Fibroblast of lung (primary cell): ENCODE data around the gene BCO1. TPM values are rescaled to one million over a fixed set of nuclear protein-coding genes. Genes with fewer than 3 reads are reported as not detected.

Experiments
- DNase-seq, 2 donors: peaks; one replicate each; pipeline versions ENCODE4 v3.0.0 to v3.0.0-alpha.2; 2010; ENCODE audit warnings: low read depth in 2 of 2
- H2AFZ ChIP-seq: 2 replicates; pipeline ENCODE4 v1.5.1; 2012; ENCODE audit warnings: low read length, control low read depth, inconsistent platforms
- H3K27ac ChIP-seq: 2 replicates; pipeline ENCODE4 v1.5.1; 2011; ENCODE audit warnings: low read length, control low read depth; ENCODE audit not compliant: insufficient read depth
- H3K27me3 ChIP-seq: 2 replicates; pipeline ENCODE4 v1.5.1; 2011; ENCODE audit warnings: mild to moderate bottlenecking, low read length; ENCODE audit not compliant: control insufficient read depth, insufficient read depth
- H3K36me3 ChIP-seq: 2 replicates; pipeline ENCODE4 v1.5.1; 2011; ENCODE audit warnings: low read length; ENCODE audit not compliant: control insufficient read depth, insufficient read depth
- H3K4me1 ChIP-seq: 2 replicates; pipeline ENCODE4 v1.5.1; 2011; ENCODE audit warnings: low read length; ENCODE audit not compliant: control insufficient read depth, insufficient read depth; ENCODE audit errors: extremely low read depth
- H3K4me2 ChIP-seq: 2 replicates; pipeline ENCODE4 v1.5.1; 2011; ENCODE audit warnings: low read length, control low read depth; ENCODE audit not compliant: insufficient read depth; ENCODE audit errors: extremely low read depth
- H3K4me3 ChIP-seq, 4 experiments: fragments of 200-600 bp in 1 of 4; sonication (generic) in 1 of 4; replicated peaks in 1 of 4; 2 replicates each; pipeline ENCODE4 v1.5.1; 2011 to 2016; ENCODE audit warnings: low read length in 4 of 4, low read depth in 3 of 4, mild to moderate bottlenecking in 3 of 4, control low read depth in 2 of 4, inconsistent platforms in 1 of 4, mixed read lengths in 1 of 4; ENCODE audit not compliant: insufficient read depth in 1 of 4; ENCODE audit errors: control extremely low read depth in 1 of 4
- H3K79me2 ChIP-seq: 2 replicates; pipeline ENCODE4 v1.5.1; 2012; ENCODE audit warnings: mild to moderate bottlenecking, low read length, inconsistent platforms; ENCODE audit not compliant: control insufficient read depth, insufficient read depth
- H3K9ac ChIP-seq: 2 replicates; pipeline ENCODE4 v1.5.1; 2011; ENCODE audit warnings: mild to moderate bottlenecking, low read length, control low read depth; ENCODE audit not compliant: insufficient read depth
- H3K9me3 ChIP-seq: 2 replicates; pipeline ENCODE4 v1.5.1; 2012; ENCODE audit warnings: low read depth, low read length; ENCODE audit not compliant: control insufficient read depth, insufficient read depth
- H4K20me1 ChIP-seq: 2 replicates; pipeline ENCODE4 v1.5.1; 2011; ENCODE audit warnings: low read length; ENCODE audit not compliant: control insufficient read depth, insufficient read depth; ENCODE audit errors: extremely low read depth
- CTCF ChIP-seq, 2 donors: IDR thresholded peaks in 1 of 2; conservative IDR thresholded peaks in 1 of 2; 1 replicate in 1 of 2; 2 replicates in 1 of 2; pipeline ENCODE4 v1.5.1; 2011 to 2012; ENCODE audit warnings: low read length in 2 of 2, control low read depth in 1 of 2, inconsistent platforms in 1 of 2, low read depth in 1 of 2, mild to moderate bottlenecking in 1 of 2
- EZH2 ChIP-seq: IDR thresholded peaks from 2 replicates; pipeline ENCODE4 v1.5.1; 2012; ENCODE audit warnings: low read length, control low read depth, mild to moderate bottlenecking; ENCODE audit errors: missing control alignments
- polyA plus RNA-seq, 2 donors: library from polyadenylated mRNA; depleted of rRNA in 1 of 2; stranded (reverse) in 1 of 2; unstranded in 1 of 2; fragments of >200 nt; gene quantifications; 2 replicates each; pipeline ENCODE4 v1.2.1, GENCODE V29; 2011 to 2012; ENCODE audit warnings: missing spikeins in 1 of 2
- total RNA-seq: library from RNA; depleted of rRNA; stranded (reverse); fragments of >200 nt; gene quantifications from 2 replicates; pipeline ENCODE4 v1.2.1, GENCODE V29; 2014

Gene BCO1
- total and polyA plus RNA-seq, 2 donors (not counting 1 experiment from before 2014, with no cell fraction given), result under 0.01 to 0.05 TPM

- H3K36me3 ChIP-seq, result no peaks in the 10 kb centered on the region
- TF ChIP-seq EZH2 (no peak), CTCF (conservative IDR thresholded peaks at IDR 0.05 in 1 of 2, IDR thresholded peaks at IDR 0.05 in 1 of 2; ENCODE audit: low read depth in 1 of 2, low read length in 2 of 2) (no peak)
- H3K4me2 ChIP-seq, result no peak overlapping the region
- DNase-seq, result no peak
- no peak overlapping the region for H3K27ac ChIP-seq
- no peaks in the 10 kb centered on the region for H4K20me1 ChIP-seq
- no peak overlapping the region for H2AFZ ChIP-seq
- no peaks in the 10 kb centered on the region for H3K27me3 ChIP-seq
- H3K4me3 ChIP-seq, result no peak overlapping the region
- H3K9me3 ChIP-seq, result no peaks in the 10 kb centered on the region
- no peaks in the 10 kb centered on the region for H3K4me1 ChIP-seq
- no peak overlapping the region for H3K9ac ChIP-seq
- peaks cover 5% of the 10 kb centered on the region for H3K79me2 ChIP-seq
These were observed 71.7 kb downstream of the BCO1 start for GRCh38 chr16:81310045-81310644.

- TF ChIP-seq CTCF (conservative IDR thresholded peaks at IDR 0.05 in 1 of 2, IDR thresholded peaks at IDR 0.05 in 1 of 2; ENCODE audit: low read depth in 1 of 2, low read length in 2 of 2) (no peak), EZH2 (no peak)
- no peak overlapping the region for H3K9ac ChIP-seq
- no peak overlapping the region for H3K4me2 ChIP-seq
- H3K27ac ChIP-seq, result no peak overlapping the region
- no peaks in the 10 kb centered on the region for H4K20me1 ChIP-seq
- H3K9me3 ChIP-seq, result no peaks in the 10 kb centered on the region
- H3K4me1 ChIP-seq, result no peaks in the 10 kb centered on the region
- H2AFZ ChIP-seq, result no peak overlapping the region
- no peak overlapping the region for H3K4me3 ChIP-seq
- H3K36me3 ChIP-seq, result no peaks in the 10 kb centered on the region
- H3K79me2 ChIP-seq, result peaks cover 12% of the 10 kb centered on the region
- H3K27me3 ChIP-seq, result no peaks in the 10 kb centered on the region
- no peak for DNase-seq
These were observed 73.3 kb downstream of the BCO1 start for GRCh38 chr16:81311762-81312161.

- no peaks in the 10 kb centered on the region for H3K9me3 ChIP-seq
- H3K9ac ChIP-seq, result peak overlapping the region; percentile 56
- no peak for TF ChIP-seq EZH2
- TF ChIP-seq CTCF (conservative IDR thresholded peaks at IDR 0.05 in 1 of 2, IDR thresholded peaks at IDR 0.05 in 1 of 2; ENCODE audit: low read depth in 1 of 2, low read length in 2 of 2), result no peak
- peak overlapping the region; percentile 76 for H3K27ac ChIP-seq
- H4K20me1 ChIP-seq, result no peaks in the 10 kb centered on the region
- DNase-seq, result peak in 1 of 2 donors; percentile 64
- no peaks in the 10 kb centered on the region for H3K27me3 ChIP-seq
- peak overlapping the region; percentile 62 to 92 (median 87) for H3K4me3 ChIP-seq
- H3K4me2 ChIP-seq, result peak overlapping the region; percentile 26
- peaks cover 24% of the 10 kb centered on the region for H3K79me2 ChIP-seq
- peaks cover 3% of the 10 kb centered on the region for H3K4me1 ChIP-seq
- H3K36me3 ChIP-seq, result no peaks in the 10 kb centered on the region
- H2AFZ ChIP-seq, result peak overlapping the region; percentile 95
These were observed 75.5 kb downstream of the BCO1 start for GRCh38 chr16:81313701-81314602.
